Suprapubic skin (tissue), 4 donors: ENCODE data around the gene SRRM2.

Experiments
- EP300 ChIP-seq: sonication (generic); formaldehyde crosslinking; IDR thresholded peaks from one replicate; pipeline ENCODE4 v1.6.1; 2017; ENCODE audit warnings: antibody characterized with exemption
- POLR2A ChIP-seq, 2 donors: fragments of 450-650 bp; IDR thresholded peaks; one replicate each; pipeline ENCODE4 v1.6.1; 2017; ENCODE audit warnings: antibody characterized with exemption in 2 of 2, mild to moderate bottlenecking in 2 of 2, moderate library complexity in 2 of 2
- POLR2AphosphoS5 ChIP-seq, 3 donors: sonication (generic); formaldehyde crosslinking; IDR thresholded peaks; one replicate each; pipeline ENCODE4 v1.6.1; 2017; ENCODE audit warnings: antibody characterized with exemption in 3 of 3
- TF ChIP-seq, protein P1 (sequence below), 2 donors: fragments of 200-600 bp in 1 of 2; fragments of 450-650 bp in 1 of 2; sonication (generic) in 1 of 2; IDR thresholded peaks; one replicate each; pipeline ENCODE4 v1.5.1; 2016 to 2019; ENCODE audit warnings: antibody characterized with exemption in 2 of 2, mild to moderate bottlenecking in 1 of 2, moderate library complexity in 1 of 2

- TF ChIP-seq, protein P1, sequence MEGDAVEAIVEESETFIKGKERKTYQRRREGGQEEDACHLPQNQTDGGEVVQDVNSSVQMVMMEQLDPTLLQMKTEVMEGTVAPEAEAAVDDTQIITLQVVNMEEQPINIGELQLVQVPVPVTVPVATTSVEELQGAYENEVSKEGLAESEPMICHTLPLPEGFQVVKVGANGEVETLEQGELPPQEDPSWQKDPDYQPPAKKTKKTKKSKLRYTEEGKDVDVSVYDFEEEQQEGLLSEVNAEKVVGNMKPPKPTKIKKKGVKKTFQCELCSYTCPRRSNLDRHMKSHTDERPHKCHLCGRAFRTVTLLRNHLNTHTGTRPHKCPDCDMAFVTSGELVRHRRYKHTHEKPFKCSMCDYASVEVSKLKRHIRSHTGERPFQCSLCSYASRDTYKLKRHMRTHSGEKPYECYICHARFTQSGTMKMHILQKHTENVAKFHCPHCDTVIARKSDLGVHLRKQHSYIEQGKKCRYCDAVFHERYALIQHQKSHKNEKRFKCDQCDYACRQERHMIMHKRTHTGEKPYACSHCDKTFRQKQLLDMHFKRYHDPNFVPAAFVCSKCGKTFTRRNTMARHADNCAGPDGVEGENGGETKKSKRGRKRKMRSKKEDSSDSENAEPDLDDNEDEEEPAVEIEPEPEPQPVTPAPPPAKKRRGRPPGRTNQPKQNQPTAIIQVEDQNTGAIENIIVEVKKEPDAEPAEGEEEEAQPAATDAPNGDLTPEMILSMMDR (IDR thresholded peaks at IDR 0.05), result no peak
- TF ChIP-seq EP300 (no peak), POLR2A (IDR thresholded peaks at IDR 0.05) (no peak), POLR2AphosphoS5 (IDR thresholded peaks at IDR 0.05) (no peak)
Measured at GRCh38 chr16:2724088-2724676, 28.3 kb upstream of the SRRM2 start.
